Measurements from ENCODE around the gene RFTN1. TPM values are rescaled to one million over a fixed set of nuclear protein-coding genes. Genes with fewer than 3 reads are reported as not detected.

RFTN1 gene
- total and polyA plus RNA-seq, 2 experiments from 2014 or later, result 3.3 to 7.2 TPM

- TF ChIP-seq ZNF462 (CRISPR knock-in tag; IDR thresholded peaks at IDR 0.05) (no peak), STAT1 (IDR thresholded peaks at IDR 0.05; ENCODE audit: unreplicated experiment) (no peak), CTCF (conservative IDR thresholded peaks at IDR 0.05; ENCODE audit: low read depth in 2 of 2) (no peak), ETS1 (IDR thresholded peaks at IDR 0.05) (no peak)
Observed at GRCh38 chr3:16378415-16378814, 135.1 kb downstream of the RFTN1 start (continued).

GRCh38 chr3:16377847-16378302 is 135.6 kb downstream of the RFTN1 start:
- Mint-ChIP-seq H3K4me1 (peaks cover 15% of the 10 kb centered on the region), H3K4me3 (no peak overlapping the region), H3K27ac (no peak overlapping the region), H3K27me3 (ENCODE audit: insufficient read depth, low read depth, poor library complexity) (peaks cover 2% of the 10 kb centered on the region), H3K9me3 (peaks cover 9% of the 10 kb centered on the region; the same call in 2 of the 3 replicates), H3K36me3 (ENCODE audit: low read depth) (peaks cover 5% of the 10 kb centered on the region)
- DNase-seq (ENCODE audit: low spot score), result peak; percentile 30
- ATAC-seq, result no peak; the same call in 2 of the 3 replicates
- Histone ChIP-seq H3K27ac (ENCODE audit: low read depth) (no peak overlapping the region), H2AFZ (no peak overlapping the region), H3K4me2 (no peak overlapping the region), H4K20me1 (replicated peaks; ENCODE audit: insufficient read depth) (no peaks in the 10 kb centered on the region), H3F3A (replicated peaks; ENCODE audit: low read depth) (no peaks in the 10 kb centered on the region), H3K27me3 (ENCODE audit: insufficient read depth) (no peaks in the 10 kb centered on the region), H3K4me3 (no peak overlapping the region), H3K79me2 (replicated peaks; ENCODE audit: insufficient read depth) (no peaks in the 10 kb centered on the region), H3K4me1 (ENCODE audit: insufficient read depth) (no peaks in the 10 kb centered on the region), H3K9me2 (ENCODE audit: insufficient read depth) (0 out of 2 replicates have a peak, but pooled peaks cover 2% of the 10 kb centered on the region), H3K36me3 (ENCODE audit: insufficient read depth) (no peaks in the 10 kb centered on the region)
- no peak for TF ChIP-seq ZNF114 (CRISPR knock-in tag; IDR thresholded peaks at IDR 0.05)
- peak; percentile 10 to 31; a peak in 1 of 4 replicates for TF ChIP-seq CTCF (conservative IDR thresholded peaks at IDR 0.05; ENCODE audit: low read depth in 2 of 2)

Data from GM23338 (cell line).